Fibroblast of mammary gland (primary cell): ENCODE results near the gene SPTLC2.
"Not testable (repeated sequence)": the region's sequence is repeated elsewhere in the genome, so short reads cannot be mapped to it uniquely, and the experiment has no call there.

ENCODE experiments used
- DNase-seq: peaks from one replicate; pipeline ENCODE4 v3.0.0-alpha.2; 2010; ENCODE audit warnings: low read depth
- H3K4me3 ChIP-seq: 2 replicates; pipeline ENCODE4 v1.5.1; 2011; ENCODE audit warnings: low read depth, mild to moderate bottlenecking, low read length, moderate library complexity; ENCODE audit not compliant: control insufficient read depth
- TF ChIP-seq, protein P1 (sequence below): conservative IDR thresholded peaks from 2 replicates; pipeline ENCODE4 v1.5.1; 2011; ENCODE audit warnings: low read depth, low read length, inconsistent platforms; ENCODE audit not compliant: control insufficient read depth, insufficient read depth

SPTLC2 gene

DNA sequence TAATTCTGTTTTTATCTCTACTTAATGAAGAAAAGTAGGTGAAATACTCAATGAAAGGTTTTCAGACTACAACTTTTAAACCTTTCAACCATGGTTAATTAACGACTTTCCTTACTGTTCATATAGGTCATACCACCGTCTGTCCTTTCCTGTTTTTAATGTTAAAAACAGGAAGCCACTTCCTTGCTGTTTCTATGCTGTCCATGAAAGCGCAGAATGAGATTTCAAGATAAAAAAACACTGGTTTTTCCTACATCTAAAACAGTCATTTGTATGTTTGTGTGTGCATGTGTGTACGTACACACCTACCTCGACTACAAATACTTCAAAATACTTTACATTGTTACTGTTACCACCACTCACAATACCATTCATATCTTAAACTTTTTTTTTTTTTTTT, 27.3 kb downstream of the SPTLC2 start:
- H3K4me3 ChIP-seq = no peak overlapping the region
- TF ChIP-seq, protein P1, sequence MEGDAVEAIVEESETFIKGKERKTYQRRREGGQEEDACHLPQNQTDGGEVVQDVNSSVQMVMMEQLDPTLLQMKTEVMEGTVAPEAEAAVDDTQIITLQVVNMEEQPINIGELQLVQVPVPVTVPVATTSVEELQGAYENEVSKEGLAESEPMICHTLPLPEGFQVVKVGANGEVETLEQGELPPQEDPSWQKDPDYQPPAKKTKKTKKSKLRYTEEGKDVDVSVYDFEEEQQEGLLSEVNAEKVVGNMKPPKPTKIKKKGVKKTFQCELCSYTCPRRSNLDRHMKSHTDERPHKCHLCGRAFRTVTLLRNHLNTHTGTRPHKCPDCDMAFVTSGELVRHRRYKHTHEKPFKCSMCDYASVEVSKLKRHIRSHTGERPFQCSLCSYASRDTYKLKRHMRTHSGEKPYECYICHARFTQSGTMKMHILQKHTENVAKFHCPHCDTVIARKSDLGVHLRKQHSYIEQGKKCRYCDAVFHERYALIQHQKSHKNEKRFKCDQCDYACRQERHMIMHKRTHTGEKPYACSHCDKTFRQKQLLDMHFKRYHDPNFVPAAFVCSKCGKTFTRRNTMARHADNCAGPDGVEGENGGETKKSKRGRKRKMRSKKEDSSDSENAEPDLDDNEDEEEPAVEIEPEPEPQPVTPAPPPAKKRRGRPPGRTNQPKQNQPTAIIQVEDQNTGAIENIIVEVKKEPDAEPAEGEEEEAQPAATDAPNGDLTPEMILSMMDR = no peak
- no peak for DNase-seq

- H3K4me3 ChIP-seq, DNase-seq: not testable (repeated sequence)
Observed at GRCh38 chr14:77588411-77589025, 27.9 kb downstream of the SPTLC2 start.

- TF ChIP-seq, protein P1 = no peak
- H3K4me3 ChIP-seq = no peak overlapping the region
- no peak for DNase-seq
Observed at GRCh38 chr14:77585385-77585784, 31.1 kb downstream of the SPTLC2 start.

- TF ChIP-seq, protein P1 = no peak
- no peak overlapping the region for H3K4me3 ChIP-seq
- no peak for DNase-seq
Observed at GRCh38 chr14:77584809-77585208, 31.6 kb downstream of the SPTLC2 start.

DNA sequence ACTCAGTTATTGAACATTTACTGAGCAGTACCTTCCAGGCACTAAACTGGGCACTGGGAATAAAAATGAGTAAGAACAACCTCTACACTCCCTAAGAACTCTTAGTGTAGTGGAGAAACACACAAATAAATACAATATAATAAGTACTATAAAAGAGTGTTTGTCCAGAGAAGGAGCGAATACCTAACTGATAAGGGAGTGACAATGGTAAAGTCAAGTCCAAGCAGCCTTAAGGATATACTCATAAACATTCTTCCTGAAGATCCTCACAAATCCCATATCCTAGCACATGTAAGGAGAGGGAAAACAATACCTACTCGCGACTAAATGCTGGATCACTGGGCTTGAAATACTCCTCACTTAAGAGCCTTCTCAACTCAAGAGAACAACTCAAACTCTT, 32.8 kb downstream of the SPTLC2 start:
- no peak overlapping the region for H3K4me3 ChIP-seq
- no peak for DNase-seq
- TF ChIP-seq, protein P1 = no peak

DNA sequence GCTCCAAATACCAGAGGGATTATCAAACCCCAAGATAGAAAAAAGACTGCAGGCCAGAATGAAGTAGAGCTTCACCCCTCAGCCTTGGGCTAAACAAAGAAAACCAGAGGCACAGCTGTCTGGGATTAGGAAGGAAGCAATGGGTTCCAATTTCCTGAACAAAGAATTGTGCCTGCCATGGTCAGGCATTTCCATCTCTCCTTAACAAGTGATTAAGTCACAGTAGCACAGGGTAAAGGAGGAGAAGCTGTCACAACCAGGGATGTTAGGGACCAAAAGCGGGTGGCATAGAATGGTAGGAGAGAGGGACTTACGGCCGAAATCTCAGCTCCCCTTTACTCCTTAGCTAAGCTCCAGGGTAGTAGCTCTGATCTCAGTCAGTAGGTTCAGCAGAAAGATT, 33.9 kb downstream of the SPTLC2 start:
- H3K4me3 ChIP-seq = no peak overlapping the region
- DNase-seq = no peak
- TF ChIP-seq, protein P1 = no peak

DNA sequence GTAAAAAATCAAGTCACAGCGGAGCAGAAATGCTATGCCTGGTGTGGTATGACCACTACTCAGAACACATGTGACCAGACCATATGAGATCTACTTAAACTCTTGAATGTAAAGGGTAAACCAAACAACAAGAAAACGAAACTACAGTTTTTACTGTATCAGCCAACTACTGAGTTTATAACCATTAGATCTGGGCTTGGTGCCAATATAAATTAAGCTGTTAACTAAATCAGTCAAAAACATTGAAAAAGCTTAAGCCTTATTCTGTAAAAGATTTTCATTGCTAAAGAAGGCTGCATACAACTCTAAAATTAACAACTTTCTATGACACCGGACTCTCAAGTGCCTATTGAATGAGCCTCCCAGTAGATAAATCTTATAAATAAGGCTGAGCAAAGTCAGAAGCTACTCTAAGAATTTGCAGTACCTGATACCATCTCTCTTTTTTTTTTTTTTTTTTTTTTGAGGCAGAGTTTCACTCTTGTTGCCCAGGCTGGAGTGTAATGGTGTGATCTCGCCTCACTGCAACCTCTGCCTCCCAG, 35.4 kb downstream of the SPTLC2 start:
- no peak overlapping the region for H3K4me3 ChIP-seq
- DNase-seq = peak; percentile 83
- TF ChIP-seq, protein P1 = no peak
